NCI-H2107 treated with DMSO at 0.1 percent for 48 hours (cell line): ENCODE measurements around the gene STRADA.

Experiments
- DNase-seq: peaks from one replicate; lab custom pipeline; 2025; ENCODE audit not compliant: unreplicated experiment; lab: John Stamatoyannopoulos, UW

STRADA gene

DNA sequence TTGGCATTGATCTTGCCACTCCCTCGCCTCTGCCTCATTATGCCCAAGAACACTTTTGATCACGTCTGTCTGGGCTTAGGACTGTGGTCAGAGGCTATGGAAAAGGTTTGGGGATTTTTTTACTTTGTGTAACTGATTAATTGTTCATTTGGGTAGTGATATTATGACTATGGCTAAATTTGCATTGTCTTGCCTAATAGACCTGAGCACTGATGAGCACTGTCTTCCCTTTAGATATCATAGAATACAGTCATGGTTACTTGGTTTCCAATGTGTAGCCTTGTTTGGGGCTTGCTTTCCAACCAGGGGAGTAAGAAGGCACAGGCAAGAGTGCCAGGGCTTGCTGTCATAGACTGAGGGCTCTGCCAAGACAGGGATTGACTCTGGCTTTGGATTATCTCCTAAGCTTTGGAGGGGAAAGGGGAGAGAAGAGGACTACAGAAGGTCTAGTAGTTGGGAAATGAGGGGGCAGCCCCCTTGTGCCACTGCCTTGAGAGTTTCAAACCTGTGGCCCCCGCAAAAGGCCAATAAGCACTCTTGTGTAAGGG is 55.4 kb downstream of the STRADA start:
- no peak for DNase-seq

GRCh38 chr17:63685578-63685977 is 56.0 kb downstream of the STRADA start:
- DNase-seq: no peak

- no peak for DNase-seq
These were observed 56.6 kb downstream of the STRADA start for GRCh38 chr17:63685041-63685440.

DNA sequence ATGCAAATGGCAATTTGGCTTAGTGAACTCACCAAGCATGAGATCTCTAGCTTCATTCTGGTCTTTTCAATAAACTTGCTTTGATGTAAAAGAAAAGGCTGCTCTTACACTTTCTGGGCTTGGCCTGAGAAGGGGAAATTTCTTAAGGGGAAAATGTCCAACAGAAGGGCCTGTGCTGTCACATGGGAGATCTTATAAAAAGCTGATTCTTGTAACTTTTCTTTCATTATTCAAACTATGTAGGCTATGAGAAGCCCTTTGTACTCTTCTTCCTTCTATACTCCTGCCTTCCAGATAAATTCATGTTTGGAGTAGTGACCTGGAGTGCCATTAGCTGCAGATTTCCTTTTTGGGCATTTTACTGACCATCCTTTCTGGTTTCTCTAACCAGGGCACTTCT is 58.6 kb downstream of the STRADA start:
- no peak for DNase-seq

DNA sequence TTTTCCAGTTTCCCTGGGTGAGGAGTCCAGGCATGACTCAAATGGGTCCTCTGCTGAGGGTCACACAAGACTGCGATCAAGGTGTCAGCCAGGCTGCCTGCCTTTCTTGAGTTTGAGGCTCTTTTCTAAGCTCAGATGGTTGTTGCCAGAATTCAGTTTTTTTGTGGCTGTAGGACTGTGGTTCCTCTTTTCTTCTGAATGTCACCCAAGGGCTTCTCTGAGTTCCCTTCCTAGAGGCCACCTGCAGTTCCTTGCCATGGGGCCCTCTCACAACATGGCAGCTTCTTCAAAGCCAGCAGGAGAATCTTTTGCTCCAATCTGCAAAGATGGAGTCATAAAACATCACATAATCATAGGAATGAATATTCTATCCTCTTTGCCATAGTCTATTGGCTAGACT is 59.2 kb downstream of the STRADA start:
- DNase-seq: no peak

- DNase-seq: no peak
These were observed 60.1 kb downstream of the STRADA start for GRCh38 chr17:63681530-63681929.

DNA sequence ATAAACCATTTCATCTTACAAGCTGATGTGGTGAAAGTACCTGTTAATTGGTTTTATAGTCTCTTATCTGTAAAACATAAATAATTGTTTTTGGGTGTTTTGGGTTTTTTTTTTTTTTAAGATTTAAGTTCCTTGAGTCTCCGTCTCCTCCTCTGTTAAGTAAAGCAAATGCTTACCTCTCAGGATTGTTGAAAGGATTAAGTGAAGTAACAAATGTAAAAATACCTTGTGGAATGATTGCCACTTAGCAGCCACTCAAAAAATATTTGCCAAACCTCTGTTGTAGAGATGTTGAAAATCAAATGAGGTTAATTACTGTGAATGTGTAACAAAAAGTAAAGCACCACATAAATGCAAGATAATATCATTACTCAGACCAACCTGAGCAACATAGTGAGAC is 60.9 kb downstream of the STRADA start:
- DNase-seq: no peak

DNA sequence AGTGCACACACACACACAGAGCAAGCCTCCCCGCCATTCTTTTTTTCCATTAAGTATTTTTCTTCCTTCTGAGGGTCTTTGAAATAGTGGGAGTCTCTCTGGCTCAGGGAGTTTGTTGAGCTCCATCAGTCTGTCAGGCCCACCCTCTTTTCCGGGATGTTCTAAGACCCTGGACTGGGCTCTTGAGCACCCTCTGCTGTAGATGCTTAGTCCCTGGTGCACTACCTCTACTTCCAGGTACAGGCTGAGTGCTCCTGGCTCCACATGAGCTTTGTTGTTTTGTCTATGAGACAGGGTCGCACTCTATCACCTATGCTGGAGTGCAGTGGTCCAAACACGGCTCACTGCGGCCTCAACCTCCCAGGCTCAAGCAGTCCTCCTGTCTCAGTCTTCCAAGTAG is 62.4 kb downstream of the STRADA start:
- DNase-seq: no peak

DNA sequence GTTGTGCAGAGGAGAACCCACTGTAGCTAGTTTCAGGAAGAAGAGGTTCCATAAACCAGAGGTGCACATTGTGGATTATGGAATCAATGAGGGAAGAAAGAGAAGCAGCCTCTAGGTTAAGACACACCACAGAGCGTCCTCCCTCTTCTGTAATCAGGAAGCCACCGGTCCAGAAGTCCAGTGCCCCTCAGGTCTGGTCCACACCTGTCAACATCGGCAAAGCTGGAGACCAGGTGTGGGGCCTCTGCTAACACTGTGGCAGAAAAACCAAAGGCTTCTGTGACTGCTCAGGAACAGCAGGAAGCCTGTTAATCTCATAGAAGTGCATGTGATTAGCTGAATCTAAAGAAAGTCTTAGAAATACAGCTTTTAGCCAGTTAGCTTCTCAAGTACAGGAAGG is 65.0 kb downstream of the STRADA start:
- DNase-seq: no peak

GRCh38 chr17:63675607-63676546 is 65.7 kb downstream of the STRADA start:
- no peak for DNase-seq

GRCh38 chr17:63675231-63675606 is 66.4 kb downstream of the STRADA start:
- DNase-seq: no peak

DNA sequence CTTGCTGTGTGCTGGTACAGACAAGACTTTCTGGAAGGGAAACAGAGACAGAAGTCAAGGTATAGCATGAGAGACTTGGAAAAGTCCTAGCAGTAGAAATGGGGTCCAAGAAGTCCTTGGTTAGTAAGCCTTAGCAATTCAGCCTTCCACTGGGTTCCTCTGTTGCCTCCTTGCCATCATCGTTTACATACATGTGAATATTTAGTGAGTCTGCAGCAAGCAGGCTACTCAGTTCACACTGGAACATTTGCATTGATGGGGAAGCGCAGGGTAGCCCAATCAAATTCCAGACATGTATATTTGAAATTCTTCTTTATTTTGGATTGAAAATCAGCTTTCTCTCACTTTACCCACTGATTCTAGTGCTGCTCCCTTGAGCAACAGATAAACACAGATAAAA is 68.7 kb downstream of the STRADA start:
- DNase-seq: no peak

- no peak for DNase-seq
These were observed 75.9 kb downstream of the STRADA start for GRCh38 chr17:63665527-63666214.

DNA sequence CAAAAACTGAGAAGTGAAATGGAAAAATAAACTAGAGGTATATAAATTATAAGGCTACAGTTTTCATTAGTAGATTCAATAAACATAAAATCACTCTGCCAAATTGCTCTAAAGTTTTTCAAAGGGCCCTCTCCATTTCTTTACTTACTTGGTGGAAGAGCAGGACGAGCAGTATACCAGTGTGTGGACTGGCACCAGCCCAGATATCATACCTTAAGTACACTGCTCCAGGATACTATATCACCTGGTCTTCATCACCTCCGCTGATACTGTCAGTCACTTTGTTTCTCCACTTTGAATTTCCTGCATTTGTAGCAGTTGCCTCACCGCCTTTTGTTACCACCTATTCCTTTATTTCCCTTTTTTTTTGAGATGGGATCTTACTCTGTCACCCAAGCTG is 81.7 kb downstream of the STRADA start:
- DNase-seq: no peak

- no peak for DNase-seq
These were observed 83.2 kb downstream of the STRADA start for GRCh38 chr17:63658366-63658765.

DNA sequence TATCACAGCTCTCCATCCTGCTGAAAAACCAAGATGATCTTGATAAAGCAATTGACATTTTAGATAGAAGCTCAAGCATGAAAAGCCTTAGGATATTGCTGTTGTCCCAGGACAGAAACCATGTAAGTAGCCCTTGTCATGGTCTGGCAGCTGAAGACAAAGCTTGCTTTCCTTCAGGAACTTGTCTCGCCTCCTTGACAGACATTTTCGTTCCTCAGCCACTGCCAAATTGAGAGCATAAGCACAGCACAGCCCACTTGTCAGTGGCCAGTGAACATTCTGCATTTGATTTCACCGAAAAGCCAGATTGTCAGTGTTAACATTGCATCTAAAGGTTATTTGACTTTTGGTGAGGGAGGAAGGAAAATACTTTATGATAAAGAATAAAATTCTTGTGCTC is 83.8 kb downstream of the STRADA start:
- no peak for DNase-seq

DNA sequence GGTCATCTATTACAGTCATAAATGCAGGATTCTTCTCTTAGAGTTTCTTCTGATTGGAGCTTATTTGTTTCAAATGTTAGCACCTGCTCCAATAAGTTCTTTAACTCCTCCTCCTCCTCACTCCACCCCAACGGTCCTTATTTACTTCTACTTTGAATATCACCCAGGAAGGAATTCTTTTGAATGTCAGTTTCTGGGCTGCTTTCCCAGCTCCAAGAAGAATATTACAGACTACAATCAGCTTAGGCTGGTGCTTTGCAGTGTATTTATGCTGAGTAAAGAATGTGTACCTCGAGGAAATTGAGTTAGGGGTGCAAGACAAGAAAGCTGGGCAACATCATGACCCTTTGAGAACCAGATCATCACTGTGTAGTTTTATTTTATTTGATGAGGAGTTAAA is 88.5 kb downstream of the STRADA start:
- DNase-seq: no peak
